ENCODE data around the gene ABCD3.

ABCD3 gene

DNA sequence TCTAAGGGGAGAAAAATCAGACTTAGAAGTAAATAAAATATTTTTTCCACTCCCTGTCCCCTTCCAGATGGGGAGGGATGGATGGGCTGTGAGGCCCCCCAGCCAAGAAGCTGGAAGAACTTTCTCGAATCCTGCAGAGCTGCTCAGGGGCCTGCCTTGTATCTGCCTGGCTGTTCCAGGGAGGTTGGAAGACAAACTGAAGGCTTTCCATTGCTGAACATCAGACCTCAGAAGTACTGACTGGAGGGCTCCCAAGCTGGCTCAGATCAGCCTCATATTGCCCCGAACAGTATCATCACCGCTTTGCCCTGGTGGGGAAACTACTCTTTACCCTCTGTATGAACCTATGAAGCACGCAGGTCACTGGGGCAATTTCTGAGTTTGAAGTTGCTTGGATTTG is 135.7 kb downstream of the ABCD3 start:
- H3K4me1 ChIP-seq (ENCODE audit: control insufficient read depth, insufficient read depth, low read length) = peaks cover 10% of the 10 kb centered on the region
- no peaks in the 10 kb centered on the region for H3K9me3 ChIP-seq (ENCODE audit: control insufficient read depth, insufficient read depth, low read depth, low read length)
- ChIA-PET CTCF (interaction anchor here (0.8 kb wide), 1 partner anchor 251 kb away, joined by 3 read pairs; no protein-coding TSS in a partner anchor), POLR2A (no interaction called here)
- TF ChIP-seq ZNF544 (tag by site-specific recombination; IDR thresholded peaks at IDR 0.05) = no peak
- no peak overlapping the region for H3K4me3 ChIP-seq (ENCODE audit: low read depth, low read length)
- no peak overlapping the region for H3K27ac ChIP-seq (ENCODE audit: extremely low read depth, low read depth, low read length)
- no peaks in the 10 kb centered on the region for H3K36me3 ChIP-seq (ENCODE audit: control insufficient read depth in 2 of 2, insufficient read depth in 1 of 2, low read length in 2 of 2)

DNA sequence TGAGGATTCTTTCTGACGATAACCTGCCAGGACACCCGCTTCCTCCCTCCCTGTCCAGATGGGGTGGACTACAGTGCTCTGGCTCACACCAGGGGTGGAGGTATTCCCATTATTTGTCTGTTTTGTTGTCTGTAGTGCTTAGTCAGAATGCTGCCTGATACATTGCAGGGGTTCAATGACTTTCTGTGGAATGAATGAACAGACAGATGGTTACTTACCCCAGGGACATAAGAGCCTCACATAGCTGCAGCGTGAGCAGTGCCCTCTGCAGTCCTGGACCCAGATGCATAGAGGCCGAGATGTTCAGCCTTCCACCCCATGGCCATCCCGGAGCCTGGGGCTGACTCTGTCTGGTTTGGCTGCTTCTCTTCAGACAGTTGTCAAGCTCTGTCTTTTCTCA is 136.4 kb downstream of the ABCD3 start:
- ChIA-PET CTCF (no interaction called here), POLR2A (no interaction called here)
- no peak for TF ChIP-seq ZNF132 (tag by site-specific recombination; IDR thresholded peaks at IDR 0.05; ENCODE audit: borderline replicate concordance)
- TF ChIP-seq REPIN1 (tag by site-specific recombination; IDR thresholded peaks at IDR 0.05; ENCODE audit: low read depth) = no peak
- TF ChIP-seq ZNF391 (tag by site-specific recombination; IDR thresholded peaks at IDR 0.05; ENCODE audit: borderline replicate concordance, low read depth) = no peak
- no peak for TF ChIP-seq ZNF239 (tag by site-specific recombination; IDR thresholded peaks at IDR 0.05)
- TF ChIP-seq, protein P1, sequence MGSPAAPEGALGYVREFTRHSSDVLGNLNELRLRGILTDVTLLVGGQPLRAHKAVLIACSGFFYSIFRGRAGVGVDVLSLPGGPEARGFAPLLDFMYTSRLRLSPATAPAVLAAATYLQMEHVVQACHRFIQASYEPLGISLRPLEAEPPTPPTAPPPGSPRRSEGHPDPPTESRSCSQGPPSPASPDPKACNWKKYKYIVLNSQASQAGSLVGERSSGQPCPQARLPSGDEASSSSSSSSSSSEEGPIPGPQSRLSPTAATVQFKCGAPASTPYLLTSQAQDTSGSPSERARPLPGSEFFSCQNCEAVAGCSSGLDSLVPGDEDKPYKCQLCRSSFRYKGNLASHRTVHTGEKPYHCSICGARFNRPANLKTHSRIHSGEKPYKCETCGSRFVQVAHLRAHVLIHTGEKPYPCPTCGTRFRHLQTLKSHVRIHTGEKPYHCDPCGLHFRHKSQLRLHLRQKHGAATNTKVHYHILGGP (tag by site-specific recombination; IDR thresholded peaks at IDR 0.05) = no peak
- no peak for TF ChIP-seq ZNF510 (tag by site-specific recombination; IDR thresholded peaks at IDR 0.05; ENCODE audit: insufficient replicate concordance)
- TF ChIP-seq ZBTB8A (tag by site-specific recombination; IDR thresholded peaks at IDR 0.05) = no peak
- no peak for TF ChIP-seq GLIS1 (tag by site-specific recombination; IDR thresholded peaks at IDR 0.05)
- no peak for TF ChIP-seq ZNF843 (tag by site-specific recombination; IDR thresholded peaks at IDR 0.05)
- Histone ChIP-seq H3K36me3 (ENCODE audit: control insufficient read depth in 2 of 2, insufficient read depth in 1 of 2, low read length in 2 of 2) (no peaks in the 10 kb centered on the region), H3K4me3 (ENCODE audit: low read depth, low read length) (no peak overlapping the region), H3K9me3 (ENCODE audit: control insufficient read depth, insufficient read depth, low read depth, low read length) (no peaks in the 10 kb centered on the region), H3K4me1 (ENCODE audit: control insufficient read depth, insufficient read depth, low read length) (peaks cover 10% of the 10 kb centered on the region), H3K27ac (ENCODE audit: extremely low read depth, low read depth, low read length) (no peak overlapping the region)

DNA sequence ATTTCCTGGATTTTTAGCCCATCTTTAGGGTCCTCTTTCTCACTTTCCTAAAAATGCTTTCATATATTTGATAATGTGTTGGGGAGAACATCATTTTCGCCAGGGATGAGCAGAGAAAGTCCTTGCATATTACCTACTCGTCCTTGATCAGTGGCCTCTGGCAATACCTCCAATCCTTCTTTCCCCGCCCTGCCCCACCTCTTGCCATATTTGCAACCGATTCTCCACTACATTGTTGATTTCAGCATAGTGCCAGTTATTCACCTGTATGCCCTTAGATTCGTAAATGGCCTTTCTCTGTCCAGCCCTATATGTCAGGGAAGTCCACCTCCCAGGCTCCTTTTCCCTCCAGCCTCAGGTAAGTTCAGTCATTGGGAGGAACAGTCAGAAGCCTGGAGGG is 136.9 kb downstream of the ABCD3 start:
- H3K4me1 ChIP-seq (ENCODE audit: control insufficient read depth, insufficient read depth, low read length) = peaks cover 10% of the 10 kb centered on the region
- POLR2A ChIA-PET = no interaction called here
- no peak for TF ChIP-seq ZNF324 (tag by site-specific recombination; IDR thresholded peaks at IDR 0.05)
- TF ChIP-seq ZNF341 (tag by site-specific recombination; IDR thresholded peaks at IDR 0.05; ENCODE audit: low read depth) = no peak
- TF ChIP-seq ZNF521 (tag by site-specific recombination; IDR thresholded peaks at IDR 0.05) = no peak
- TF ChIP-seq ZNF561 (tag by site-specific recombination; IDR thresholded peaks at IDR 0.05; ENCODE audit: borderline replicate concordance) = no peak
- TF ChIP-seq, protein P2, sequence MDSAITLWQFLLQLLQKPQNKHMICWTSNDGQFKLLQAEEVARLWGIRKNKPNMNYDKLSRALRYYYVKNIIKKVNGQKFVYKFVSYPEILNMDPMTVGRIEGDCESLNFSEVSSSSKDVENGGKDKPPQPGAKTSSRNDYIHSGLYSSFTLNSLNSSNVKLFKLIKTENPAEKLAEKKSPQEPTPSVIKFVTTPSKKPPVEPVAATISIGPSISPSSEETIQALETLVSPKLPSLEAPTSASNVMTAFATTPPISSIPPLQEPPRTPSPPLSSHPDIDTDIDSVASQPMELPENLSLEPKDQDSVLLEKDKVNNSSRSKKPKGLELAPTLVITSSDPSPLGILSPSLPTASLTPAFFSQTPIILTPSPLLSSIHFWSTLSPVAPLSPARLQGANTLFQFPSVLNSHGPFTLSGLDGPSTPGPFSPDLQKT (IDR thresholded peaks at IDR 0.05; ENCODE audit: borderline replicate concordance, low read depth, low read length) = no peak
- TF ChIP-seq, protein P3, sequence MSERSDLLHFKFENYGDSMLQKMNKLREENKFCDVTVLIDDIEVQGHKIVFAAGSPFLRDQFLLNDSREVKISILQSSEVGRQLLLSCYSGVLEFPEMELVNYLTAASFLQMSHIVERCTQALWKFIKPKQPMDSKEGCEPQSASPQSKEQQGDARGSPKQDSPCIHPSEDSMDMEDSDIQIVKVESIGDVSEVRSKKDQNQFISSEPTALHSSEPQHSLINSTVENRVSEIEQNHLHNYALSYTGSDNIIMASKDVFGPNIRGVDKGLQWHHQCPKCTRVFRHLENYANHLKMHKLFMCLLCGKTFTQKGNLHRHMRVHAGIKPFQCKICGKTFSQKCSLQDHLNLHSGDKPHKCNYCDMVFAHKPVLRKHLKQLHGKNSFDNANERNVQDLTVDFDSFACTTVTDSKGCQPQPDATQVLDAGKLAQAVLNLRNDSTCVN (tag by site-specific recombination; optimal IDR thresholded peaks at IDR 0.05) = no peak
- no peak for TF ChIP-seq ZNF707 (tag by site-specific recombination; IDR thresholded peaks at IDR 0.05)
- no peak for TF ChIP-seq ZFP69B (tag by site-specific recombination; IDR thresholded peaks at IDR 0.05)
- no peak for TF ChIP-seq ZNF274 (IDR thresholded peaks at IDR 0.05; ENCODE audit: low read length)
- TF ChIP-seq ZNF274 (tag by site-specific recombination; IDR thresholded peaks at IDR 0.05; ENCODE audit: borderline replicate concordance) = no peak
- H3K27ac ChIP-seq (ENCODE audit: extremely low read depth, low read depth, low read length) = no peak overlapping the region
- H3K4me3 ChIP-seq (ENCODE audit: low read depth, low read length) = no peak overlapping the region
- no peaks in the 10 kb centered on the region for H3K9me3 ChIP-seq (ENCODE audit: control insufficient read depth, insufficient read depth, low read depth, low read length)
- no peaks in the 10 kb centered on the region for H3K36me3 ChIP-seq (ENCODE audit: control insufficient read depth in 2 of 2, insufficient read depth in 1 of 2, low read length in 2 of 2)
- CTCF ChIA-PET = no interaction called here
